IMR-90 (cell line): ENCODE data around the gene CARMIL1. TPM values are rescaled to one million over a fixed set of nuclear protein-coding genes. Genes with fewer than 3 reads are reported as not detected.

Source experiments
- ATAC-seq: fragments of 200-7000 bp; cut with Tn5 transposase; 2 replicates; pipeline ENCODE4 v1.9.1; 2020; ENCODE audit warnings: low read depth, mild to moderate bottlenecking, moderate library complexity
- BruUV-seq: library from RNA; stranded (reverse); fragments of 400-500 nt; replicated peaks from 2 replicates; lab custom pipeline; 2021; lab: Mats Ljungman, UMichigan
- CTCF ChIA-PET: fragments of 300-600 bp; formaldehyde crosslinking; extraction: SDS; loops from one replicate; lab custom pipeline; 2021; ENCODE audit warnings: antibody characterized with exemption; lab: Yijun Ruan, JAX
- POLR2A ChIA-PET: fragments of 300-600 bp; sonication (Branson Sonifier 250); formaldehyde crosslinking; loops from one replicate; lab custom pipeline; 2022; ENCODE audit warnings: antibody characterized with exemption; ENCODE audit not compliant: unreplicated experiment; lab: Charles Lee
- DNase-seq: peaks from one replicate; pipeline ENCODE4 v3.0.0; 2013
- H2AFZ ChIP-seq: replicated peaks from 2 replicates; pipeline ENCODE3; 2013; ENCODE audit warnings: low read length, mild to moderate bottlenecking; ENCODE audit not compliant: poor library complexity
- H2AK5ac ChIP-seq: 2 replicates; pipeline ENCODE4 v1.6.1; 2013; ENCODE audit warnings: low read depth, low read length, inconsistent platforms
- H2AK9ac ChIP-seq: replicated peaks from 2 replicates; pipeline ENCODE3; 2013; ENCODE audit warnings: mild to moderate bottlenecking, low read depth, low read length, moderate library complexity; ENCODE audit not compliant: poor library complexity
- H2BK120ac ChIP-seq: 2 replicates; pipeline ENCODE4 v1.6.1; 2013; ENCODE audit warnings: low read depth, low read length, inconsistent platforms
- H2BK15ac ChIP-seq: 3 replicates; pipeline ENCODE4 v1.6.1; 2013; ENCODE audit warnings: low read depth, low read length, inconsistent platforms
- H2BK20ac ChIP-seq: 2 replicates; pipeline ENCODE4 v1.6.1; 2013; ENCODE audit warnings: low read depth, mild to moderate bottlenecking, inconsistent platforms, low read length, moderate library complexity
- H2BK5ac ChIP-seq: 2 replicates; pipeline ENCODE4 v1.6.1; 2013; ENCODE audit warnings: mild to moderate bottlenecking, low read depth, low read length, inconsistent platforms; ENCODE audit not compliant: poor library complexity, severe bottlenecking
- H3K14ac ChIP-seq: replicated peaks from 2 replicates; pipeline ENCODE4 v1.6.1; 2013; ENCODE audit warnings: low read depth, low read length, inconsistent platforms
- H3K18ac ChIP-seq: 2 replicates; pipeline ENCODE4 v1.6.1; 2013; ENCODE audit warnings: low read depth, low read length, control low read depth
- H3K23ac ChIP-seq: 2 replicates; pipeline ENCODE4 v1.6.1; 2013; ENCODE audit warnings: low read depth, low read length, inconsistent platforms
- H3K27ac ChIP-seq: 2 replicates; pipeline ENCODE4 v1.5.1; 2013; ENCODE audit warnings: mild to moderate bottlenecking, control low read depth, low read length; ENCODE audit not compliant: insufficient read depth
- H3K27me3 ChIP-seq: 2 replicates; pipeline ENCODE4 v1.6.1; 2013; ENCODE audit warnings: low read length; ENCODE audit not compliant: control insufficient read depth, insufficient read depth
- H3K36me3 ChIP-seq: 2 replicates; pipeline ENCODE4 v1.6.1; 2013; ENCODE audit warnings: low read length, mixed read lengths; ENCODE audit not compliant: control insufficient read depth, insufficient read depth
- H3K4ac ChIP-seq: 2 replicates; pipeline ENCODE4 v1.6.1; 2013; ENCODE audit warnings: low read depth, low read length, inconsistent platforms
- H3K4me1 ChIP-seq: 2 replicates; pipeline ENCODE4 v1.6.1; 2013; ENCODE audit warnings: low read length, mixed read lengths; ENCODE audit not compliant: control insufficient read depth, insufficient read depth
- H3K4me2 ChIP-seq: 2 replicates; pipeline ENCODE4 v1.6.1; 2013; ENCODE audit warnings: low read depth, mild to moderate bottlenecking, control low read depth, low read length, moderate library complexity
- H3K4me3 ChIP-seq: 2 replicates; pipeline ENCODE4 v1.5.1; 2013; ENCODE audit warnings: low read depth, mild to moderate bottlenecking, control low read depth, low read length, moderate library complexity; ENCODE audit not compliant: insufficient read depth
- H3K56ac ChIP-seq: 2 replicates; pipeline ENCODE4 v1.6.1; 2013; ENCODE audit warnings: low read length, inconsistent platforms; ENCODE audit not compliant: insufficient read depth; ENCODE audit errors: extremely low read depth
- H3K79me1 ChIP-seq, 2 experiments: 2 replicates each; pipeline ENCODE4 v1.6.1; 2013; ENCODE audit warnings: low read length in 2 of 2, inconsistent platforms in 1 of 2, low read depth in 1 of 2
- H3K9ac ChIP-seq: 2 replicates; pipeline ENCODE4 v1.6.1; 2013; ENCODE audit warnings: low read depth, low read length, control low read depth
- H3K9me1 ChIP-seq: 2 replicates; pipeline ENCODE4 v1.6.1; 2013; ENCODE audit warnings: low read length, inconsistent platforms; ENCODE audit not compliant: insufficient read depth
- H3K9me3 ChIP-seq: 2 replicates; pipeline ENCODE4 v1.6.1; 2013; ENCODE audit warnings: low read length; ENCODE audit not compliant: control insufficient read depth, insufficient read depth
- H4K20me1 ChIP-seq: 2 replicates; pipeline ENCODE4 v1.6.1; 2013; ENCODE audit warnings: low read length, inconsistent platforms; ENCODE audit not compliant: insufficient read depth
- H4K5ac ChIP-seq: 2 replicates; pipeline ENCODE4 v1.6.1; 2013; ENCODE audit warnings: mild to moderate bottlenecking, low read depth, low read length, control low read depth
- H4K8ac ChIP-seq, 2 experiments: 2 replicates each; pipeline ENCODE4 v1.6.1; 2013; ENCODE audit warnings: low read depth in 2 of 2, low read length in 2 of 2, control low read depth in 1 of 2, inconsistent platforms in 1 of 2
- H4K91ac ChIP-seq: 2 replicates; pipeline ENCODE4 v1.6.1; 2013; ENCODE audit warnings: low read depth, low read length, inconsistent platforms; ENCODE audit not compliant: insufficient read depth
- CHD1 ChIP-seq: IDR thresholded peaks from 2 replicates; pipeline ENCODE4 v1.6.1; 2012; ENCODE audit warnings: low read depth, low read length, improper control_type of control experiment
- MAFK ChIP-seq: IDR thresholded peaks from 2 replicates; pipeline ENCODE4 v1.6.1; 2012; ENCODE audit warnings: low read depth, low read length, improper control_type of control experiment
- NFE2L2 ChIP-seq: fragments of 150-350 bp; IDR thresholded peaks from 2 replicates; pipeline ENCODE4 v1.6.1; 2016; ENCODE audit warnings: low read depth, mild to moderate bottlenecking, low read length
- RAD21 ChIP-seq: IDR thresholded peaks from 2 replicates; pipeline ENCODE4 v1.6.1; 2012; ENCODE audit warnings: low read length, improper control_type of control experiment
- RFX5 ChIP-seq: IDR thresholded peaks from 2 replicates; pipeline ENCODE4 v1.8.0; 2012; ENCODE audit warnings: low read depth, mild to moderate bottlenecking, low read length, moderate library complexity
- WGBS, 2 experiments: methylation state at CpG; one replicate each; pipeline versions ENCODE4 v1.1.5 to v1.1.7; 2013; ENCODE audit warnings: missing lambda C conversion rate in 2 of 2; ENCODE audit not compliant: insufficient read length in 1 of 2; ENCODE audit errors: extremely low coverage in 2 of 2; 5-methylcytosine and 5-hydroxymethylcytosine counted together
- dilution Hi-C: fragments of 300-500 bp; cut with HindIII; formaldehyde crosslinking; loops from one replicate; pipeline ENCODE4 v1.14.3; 2018; ENCODE audit warnings: low sequenced_read_pairs; ENCODE audit not compliant: unreplicated experiment
- in situ Hi-C: fragments of 300-500 bp; cut with MboI; formaldehyde crosslinking; loops from 3 replicates; pipeline ENCODE4 v1.14.3; 2019; ENCODE audit warnings: low sequenced_read_pairs, inconsistent platforms, mixed read lengths
- intact Hi-C: fragments of 100-400 bp; cut with micrococcal nuclease; formaldehyde crosslinking; loops from 2 replicates; pipeline ENCODE4 v1.10.0; 2022
- polyA plus RNA-seq, 3 experiments: library from polyadenylated mRNA; depleted of rRNA; stranded (reverse); fragments of >200 nt; gene quantifications; 2 replicates each; pipeline ENCODE4 v1.2.3, GENCODE V29; 2012; ENCODE audit warnings: low replicate concordance in 1 of 3
- total RNA-seq: library from RNA; depleted of rRNA; stranded (reverse); fragments of >200 nt; gene quantifications from 2 replicates; pipeline ENCODE4 v1.2.3, GENCODE V29; 2012
- TF ChIP-seq, protein P1 (sequence below): conservative IDR thresholded peaks from 2 replicates; pipeline ENCODE4 v1.5.1; 2012; ENCODE audit warnings: mild to moderate bottlenecking, low read depth, low read length, improper control_type of control experiment

Gene CARMIL1
- total and polyA plus RNA-seq, 2 of the 4 experiments (the other 2 are of a cell fraction): 1.3 to 2.9 TPM

DNA sequence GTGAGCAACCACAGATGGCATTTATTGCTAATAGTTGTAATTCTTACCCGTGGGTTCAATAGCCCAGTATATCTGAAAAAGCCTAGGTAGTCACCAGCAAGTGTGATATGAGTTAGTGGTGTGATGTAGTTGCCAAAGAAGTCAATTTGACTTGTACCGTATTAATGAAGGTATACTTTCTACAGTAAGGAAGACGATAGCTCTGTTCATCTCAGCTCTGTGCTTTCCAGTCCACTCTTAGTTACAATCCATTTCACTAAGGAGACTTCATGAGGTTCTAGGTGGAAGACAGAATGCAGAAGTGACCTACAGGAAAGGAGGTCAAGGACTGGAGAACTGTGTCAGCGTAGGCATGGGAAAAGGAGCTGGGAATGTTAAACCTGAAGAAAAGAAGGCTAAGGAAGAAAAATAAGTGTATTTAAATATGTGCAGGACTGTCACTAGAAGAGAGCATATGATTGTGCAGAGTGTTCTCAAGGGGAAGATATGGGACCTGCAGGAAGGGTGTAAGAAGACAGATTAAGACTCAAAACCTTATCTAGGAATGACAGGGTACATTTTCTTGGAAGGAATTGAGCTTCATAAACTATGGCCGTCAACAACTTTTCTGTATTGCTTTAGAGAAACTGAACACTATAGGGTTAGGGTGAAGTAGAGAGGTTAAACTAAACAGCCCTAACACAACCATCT, 255.9 kb downstream of the CARMIL1 start:
- no peak overlapping the region for H2BK5ac ChIP-seq
- no peak overlapping the region for H3K14ac ChIP-seq
- H4K8ac ChIP-seq: no peak overlapping the region
- no peaks in the 10 kb centered on the region for H3K79me1 ChIP-seq
- H3K18ac ChIP-seq: no peak overlapping the region
- H4K20me1 ChIP-seq: no peaks in the 10 kb centered on the region
- ChIA-PET CTCF (interaction anchor here (1.0 kb wide), 1 partner anchor 257 kb away, joined by 3 read pairs; no protein-coding TSS in a partner anchor), POLR2A (no interaction called here)
- H3K9ac ChIP-seq: no peak overlapping the region
- no TSS peak for BruUV-seq
- dilution Hi-C loops: no loop called here
- 83% methylated on average over 1 of the region's 5 CpGs; no CpG with 5 or more reads in 1 of the 2 experiments for WGBS, 2 experiments
- intact Hi-C loops: no loop called here
- no peak overlapping the region for H2AK9ac ChIP-seq
- no peak overlapping the region for H3K23ac ChIP-seq
- DNase-seq (no peak), ATAC-seq (no peak)
- no peaks in the 10 kb centered on the region for H3K9me3 ChIP-seq
- no peaks in the 10 kb centered on the region; the same call in 1 of the 2 replicates for H3K9me1 ChIP-seq
- H3K27me3 ChIP-seq: no peaks in the 10 kb centered on the region
- no peak overlapping the region for H2AFZ ChIP-seq
- H4K91ac ChIP-seq: no peak overlapping the region
- no peak overlapping the region for H2BK15ac ChIP-seq
- H4K5ac ChIP-seq: no peak overlapping the region
- H3K4ac ChIP-seq: no peak overlapping the region
- H3K56ac ChIP-seq: no peak overlapping the region
- H3K4me2 ChIP-seq: no peak overlapping the region
- no peak for TF ChIP-seq MAFK
- no peak for TF ChIP-seq NFE2L2
- TF ChIP-seq RAD21: no peak
- no peak for TF ChIP-seq RFX5
- no peak for TF ChIP-seq CHD1
- TF ChIP-seq, protein P1, sequence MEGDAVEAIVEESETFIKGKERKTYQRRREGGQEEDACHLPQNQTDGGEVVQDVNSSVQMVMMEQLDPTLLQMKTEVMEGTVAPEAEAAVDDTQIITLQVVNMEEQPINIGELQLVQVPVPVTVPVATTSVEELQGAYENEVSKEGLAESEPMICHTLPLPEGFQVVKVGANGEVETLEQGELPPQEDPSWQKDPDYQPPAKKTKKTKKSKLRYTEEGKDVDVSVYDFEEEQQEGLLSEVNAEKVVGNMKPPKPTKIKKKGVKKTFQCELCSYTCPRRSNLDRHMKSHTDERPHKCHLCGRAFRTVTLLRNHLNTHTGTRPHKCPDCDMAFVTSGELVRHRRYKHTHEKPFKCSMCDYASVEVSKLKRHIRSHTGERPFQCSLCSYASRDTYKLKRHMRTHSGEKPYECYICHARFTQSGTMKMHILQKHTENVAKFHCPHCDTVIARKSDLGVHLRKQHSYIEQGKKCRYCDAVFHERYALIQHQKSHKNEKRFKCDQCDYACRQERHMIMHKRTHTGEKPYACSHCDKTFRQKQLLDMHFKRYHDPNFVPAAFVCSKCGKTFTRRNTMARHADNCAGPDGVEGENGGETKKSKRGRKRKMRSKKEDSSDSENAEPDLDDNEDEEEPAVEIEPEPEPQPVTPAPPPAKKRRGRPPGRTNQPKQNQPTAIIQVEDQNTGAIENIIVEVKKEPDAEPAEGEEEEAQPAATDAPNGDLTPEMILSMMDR: no peak
- H3K36me3 ChIP-seq: no peaks in the 10 kb centered on the region
- in situ Hi-C loops: no loop called here
- no peak overlapping the region for H2AK5ac ChIP-seq
- no peaks in the 10 kb centered on the region for H3K4me1 ChIP-seq
- H2BK20ac ChIP-seq: no peak overlapping the region
- H3K4me3 ChIP-seq: no peak overlapping the region
- H3K27ac ChIP-seq: no peak overlapping the region
- no peak overlapping the region for H2BK120ac ChIP-seq
